OCI-LY1 (cell line): ENCODE measurements around the gene CDC45.

Experiments used
- CTCF ChIP-seq: fragments of 200-600 bp; sonication (generic), shearing (Covaris generic); IDR thresholded peaks from 2 replicates; pipeline ENCODE4 v1.5.1; 2017; ENCODE audit warnings: mild to moderate bottlenecking, antibody characterized with exemption, low read length, moderate library complexity, mixed read lengths
- EZH2 ChIP-seq: fragments of 200-600 bp; sonication (generic), shearing (Covaris generic); IDR thresholded peaks from 2 replicates; pipeline ENCODE4 v1.8.0; 2017; ENCODE audit warnings: borderline replicate concordance, mixed run types, mild to moderate bottlenecking, antibody characterized with exemption, low read length, moderate library complexity, mixed read lengths

GRCh38 chr22:19464975-19465374 lies 14.7 kb upstream of the CDC45 start:
- TF ChIP-seq EZH2 = no peak
- TF ChIP-seq CTCF = no peak
